Uterus (tissue), 2 donors: ENCODE data around the gene METTL1.

Experiments
- POLR2A ChIP-seq, 2 donors: fragments of 450-650 bp; IDR thresholded peaks; one replicate each; pipeline ENCODE4 v1.6.1; 2016; ENCODE audit warnings: antibody characterized with exemption in 2 of 2, mild to moderate bottlenecking in 1 of 2, moderate library complexity in 1 of 2
- TF ChIP-seq, protein P1 (sequence below), 4 experiments: fragments of 200-600 bp in 2 of 4; fragments of 450-650 bp in 2 of 4; sonication (generic) in 2 of 4; IDR thresholded peaks; one replicate each; pipeline ENCODE4 v1.5.1; 2016 to 2019; ENCODE audit warnings: antibody characterized with exemption in 4 of 4, mild to moderate bottlenecking in 2 of 4, moderate library complexity in 1 of 4

DNA sequence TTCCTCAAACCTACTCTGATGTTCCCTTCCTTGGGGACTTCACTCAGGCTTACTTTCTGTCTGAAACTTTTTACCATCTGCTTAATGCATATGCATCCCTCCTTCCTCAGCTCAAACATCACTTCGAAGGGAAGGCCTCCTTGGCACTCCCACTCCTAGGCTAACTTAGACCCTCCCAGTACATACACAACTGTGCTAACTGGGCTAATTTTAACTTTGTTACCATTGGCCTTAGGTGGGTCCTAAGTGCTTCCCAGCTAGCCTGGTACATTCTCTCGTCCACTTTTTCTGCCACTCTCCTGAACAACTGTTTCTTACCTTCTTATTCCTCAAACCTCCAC, 4.3 kb upstream of the METTL1 start:
- TF ChIP-seq, protein P1, sequence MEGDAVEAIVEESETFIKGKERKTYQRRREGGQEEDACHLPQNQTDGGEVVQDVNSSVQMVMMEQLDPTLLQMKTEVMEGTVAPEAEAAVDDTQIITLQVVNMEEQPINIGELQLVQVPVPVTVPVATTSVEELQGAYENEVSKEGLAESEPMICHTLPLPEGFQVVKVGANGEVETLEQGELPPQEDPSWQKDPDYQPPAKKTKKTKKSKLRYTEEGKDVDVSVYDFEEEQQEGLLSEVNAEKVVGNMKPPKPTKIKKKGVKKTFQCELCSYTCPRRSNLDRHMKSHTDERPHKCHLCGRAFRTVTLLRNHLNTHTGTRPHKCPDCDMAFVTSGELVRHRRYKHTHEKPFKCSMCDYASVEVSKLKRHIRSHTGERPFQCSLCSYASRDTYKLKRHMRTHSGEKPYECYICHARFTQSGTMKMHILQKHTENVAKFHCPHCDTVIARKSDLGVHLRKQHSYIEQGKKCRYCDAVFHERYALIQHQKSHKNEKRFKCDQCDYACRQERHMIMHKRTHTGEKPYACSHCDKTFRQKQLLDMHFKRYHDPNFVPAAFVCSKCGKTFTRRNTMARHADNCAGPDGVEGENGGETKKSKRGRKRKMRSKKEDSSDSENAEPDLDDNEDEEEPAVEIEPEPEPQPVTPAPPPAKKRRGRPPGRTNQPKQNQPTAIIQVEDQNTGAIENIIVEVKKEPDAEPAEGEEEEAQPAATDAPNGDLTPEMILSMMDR (IDR thresholded peaks at IDR 0.05) = no peak
- no peak for TF ChIP-seq POLR2A (IDR thresholded peaks at IDR 0.05)
